HG02943 (cell line): ENCODE results near the gene FCGR3A.
"Not testable (repeated sequence)": the region's sequence is repeated elsewhere in the genome, so short reads cannot be mapped to it uniquely, and the experiment has no call there.

Experiments used
- ATAC-seq: cut with Tn5 transposase; IDR thresholded peaks from one replicate; pipeline ENCODE4 v1.9.1; 2021; ENCODE audit warnings: mild to moderate bottlenecking, low read depth, moderate library complexity; ENCODE audit not compliant: unreplicated experiment

Gene FCGR3A

GRCh38 chr1:161557506-161558450 lies 8.2 kb upstream of the FCGR3A start:
- ATAC-seq, result not testable (repeated sequence)

DNA sequence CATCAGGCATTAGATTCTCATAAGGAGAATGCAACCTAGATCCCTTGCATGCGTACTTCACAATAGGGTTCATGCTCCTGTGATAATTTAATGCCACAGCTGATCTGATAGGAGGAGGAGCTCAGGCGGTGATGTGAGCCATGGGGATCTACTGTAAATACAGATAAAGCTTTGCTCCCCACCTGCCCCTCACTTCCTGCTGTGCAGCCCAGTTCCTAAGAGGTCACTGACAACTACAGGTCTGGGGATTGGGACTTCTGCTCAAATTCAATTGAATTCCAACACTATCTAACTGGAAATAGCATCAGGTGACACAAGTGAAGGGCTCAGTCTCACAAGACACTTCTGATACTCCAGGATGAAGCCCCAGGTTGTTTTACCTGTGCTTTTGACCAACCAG lies 7.4 kb upstream of the FCGR3A start:
- ATAC-seq, result not testable (repeated sequence)

GRCh38 chr1:161556143-161556542 lies 6.5 kb upstream of the FCGR3A start:
- not testable (repeated sequence) for ATAC-seq

DNA sequence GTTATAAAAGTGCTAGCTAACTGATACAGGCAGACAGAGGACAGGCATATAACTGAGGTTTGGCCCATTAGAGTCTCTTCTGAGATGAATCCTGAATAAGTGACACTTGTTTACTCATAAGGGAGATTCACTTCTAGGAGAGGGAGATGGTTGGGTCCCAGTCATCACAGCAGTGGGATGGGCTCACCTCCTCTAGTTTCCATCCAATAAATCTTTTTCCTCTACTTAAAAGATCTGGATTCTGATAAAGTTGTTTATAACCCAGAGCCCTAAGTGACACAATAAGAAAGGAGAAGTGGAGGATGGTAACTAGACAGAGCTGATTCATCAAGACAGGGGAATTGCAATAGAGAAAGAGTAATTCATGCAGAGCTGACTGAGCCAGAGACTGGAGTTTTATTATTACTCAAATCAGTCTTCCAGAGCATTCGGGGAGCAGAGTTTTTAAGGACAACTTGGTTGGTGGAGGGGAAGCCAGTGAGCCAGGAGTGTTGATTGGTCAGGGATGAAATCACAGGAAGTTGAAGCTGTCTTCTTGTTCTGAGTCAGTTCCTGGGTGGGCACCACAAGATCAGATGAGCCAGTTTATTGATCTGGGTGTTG lies 5.3 kb upstream of the FCGR3A start:
- ATAC-seq, result not testable (repeated sequence)

DNA sequence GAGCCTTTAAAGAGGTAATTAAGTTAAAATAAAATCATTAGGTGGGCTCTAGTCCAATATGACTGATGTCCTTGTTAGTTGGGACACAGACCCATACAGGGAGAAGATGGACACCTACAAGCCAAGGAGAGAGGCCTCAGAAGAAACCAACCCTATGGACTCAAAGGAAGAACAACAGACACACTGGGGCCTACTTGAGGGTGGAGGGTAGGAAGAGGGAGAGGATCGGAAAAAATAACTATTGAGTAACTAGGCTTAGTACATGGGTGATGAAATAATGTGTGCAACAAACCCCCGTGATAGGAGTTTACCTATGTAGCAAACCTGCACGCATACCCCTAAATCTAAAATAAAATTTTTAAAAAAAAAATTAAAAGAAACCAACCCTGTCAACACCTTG lies 4.7 kb upstream of the FCGR3A start:
- not testable (repeated sequence) for ATAC-seq

DNA sequence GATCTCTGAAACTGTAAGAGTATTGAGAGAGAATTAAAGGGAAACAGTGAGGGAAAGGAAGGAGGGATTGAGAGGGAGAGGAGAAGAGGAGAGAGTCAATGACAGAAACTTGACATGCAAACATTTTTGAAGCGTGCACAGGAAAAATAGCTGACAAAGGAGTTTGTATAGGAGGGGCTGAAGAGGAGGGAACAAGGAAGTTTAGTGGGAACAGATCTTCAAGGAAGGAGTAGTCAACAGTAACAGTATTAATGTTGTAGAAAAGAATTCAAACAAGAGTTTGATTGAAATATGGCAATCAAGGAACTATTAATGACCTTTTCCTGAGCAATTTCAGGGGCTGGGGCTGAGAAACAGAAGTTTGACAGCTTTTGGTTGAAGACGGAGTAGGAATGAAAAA lies 4.0 kb upstream of the FCGR3A start:
- ATAC-seq, result not testable (repeated sequence)

GRCh38 chr1:161550942-161551341 lies 1.3 kb upstream of the FCGR3A start:
- not testable (repeated sequence) for ATAC-seq

DNA sequence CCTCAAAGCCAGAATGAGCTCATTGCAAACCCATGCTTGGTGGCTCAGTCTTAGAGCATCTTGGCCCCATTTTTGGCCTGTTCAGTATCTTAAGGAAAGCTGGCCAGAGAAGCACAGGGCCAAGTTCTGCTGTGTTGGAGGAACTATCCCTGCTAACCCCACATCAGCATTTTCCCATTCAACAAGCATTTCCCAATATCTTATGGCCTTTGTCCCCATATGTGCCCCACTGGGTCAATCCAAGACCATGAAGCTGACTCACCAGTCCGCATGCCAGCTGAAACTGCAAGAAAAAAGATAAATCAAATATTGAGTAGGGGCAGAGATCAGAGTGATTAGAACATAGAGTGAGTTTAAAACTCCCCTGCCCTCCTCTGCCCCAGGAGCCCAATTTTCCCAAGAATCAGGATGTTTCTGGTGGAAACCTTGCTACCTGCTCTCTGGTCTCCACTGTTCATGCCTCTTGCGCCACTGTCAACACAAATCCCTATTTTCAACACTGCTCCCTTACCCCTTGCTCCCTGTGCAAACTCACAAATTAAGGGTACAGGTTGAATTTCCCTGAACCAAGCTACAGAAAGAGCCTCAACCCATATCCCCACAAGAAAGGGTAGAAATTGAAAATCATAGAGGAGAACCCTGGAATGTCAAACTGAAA lies 740 bp downstream of the FCGR3A start:
- ATAC-seq, result not testable (repeated sequence)

- not testable (repeated sequence) for ATAC-seq
These were observed 1.4 kb downstream of the FCGR3A start for GRCh38 chr1:161547995-161548741.

GRCh38 chr1:161545005-161545731 lies 4.5 kb downstream of the FCGR3A start:
- ATAC-seq, result not testable (repeated sequence)

- ATAC-seq, result not testable (repeated sequence)
These were observed 6.5 kb downstream of the FCGR3A start for GRCh38 chr1:161543125-161543524.

- ATAC-seq, result not testable (repeated sequence)
These were observed 7.5 kb downstream of the FCGR3A start for GRCh38 chr1:161542091-161542559.

GRCh38 chr1:161540570-161540960 lies 9.1 kb downstream of the FCGR3A start:
- ATAC-seq, result peak; percentile 18

DNA sequence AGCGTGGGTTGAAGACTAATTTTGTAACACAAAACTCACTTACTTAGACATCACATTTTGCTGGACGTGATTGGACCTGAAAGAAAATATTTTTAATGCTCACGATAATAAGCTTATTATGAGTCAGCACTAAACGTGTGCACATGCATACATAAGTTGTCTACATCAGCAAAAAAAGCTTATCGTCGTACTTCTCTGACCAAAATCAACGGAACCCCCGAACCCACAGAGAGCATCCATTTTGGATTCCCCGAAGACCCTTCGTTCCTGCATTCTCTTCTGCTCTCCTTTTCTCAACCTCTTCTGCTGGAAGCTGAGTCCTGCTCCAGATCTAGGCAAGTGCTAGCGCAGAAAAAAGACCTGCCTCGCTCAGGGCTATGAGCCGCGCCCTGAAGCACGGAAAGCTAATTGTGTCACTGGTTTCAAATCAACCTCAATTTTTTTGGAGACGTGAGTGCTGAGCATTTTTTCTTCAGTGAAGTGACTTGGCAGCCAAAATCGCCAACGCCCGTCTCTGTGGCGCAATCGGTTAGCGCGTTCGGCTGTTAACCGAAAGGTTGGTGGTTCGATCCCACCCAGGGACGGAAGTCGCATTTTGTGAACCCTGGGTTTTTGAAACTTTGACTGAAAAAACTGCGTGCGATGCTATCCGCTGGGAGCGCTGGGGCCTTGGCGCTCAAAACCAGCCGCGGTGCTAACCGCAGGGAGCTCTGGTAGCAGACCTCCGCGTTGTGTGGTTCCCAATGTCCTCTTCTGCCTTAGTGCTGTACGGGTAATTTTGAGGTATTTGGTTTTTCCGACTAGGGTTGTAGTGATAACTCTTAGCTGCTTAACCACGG lies 9.7 kb downstream of the FCGR3A start:
- peak; percentile 54 for ATAC-seq

GRCh38 chr1:161538925-161539479 lies 10.6 kb downstream of the FCGR3A start:
- ATAC-seq, result not testable (repeated sequence)

GRCh38 chr1:161537068-161537669 lies 12.4 kb downstream of the FCGR3A start:
- not testable (repeated sequence) for ATAC-seq

DNA sequence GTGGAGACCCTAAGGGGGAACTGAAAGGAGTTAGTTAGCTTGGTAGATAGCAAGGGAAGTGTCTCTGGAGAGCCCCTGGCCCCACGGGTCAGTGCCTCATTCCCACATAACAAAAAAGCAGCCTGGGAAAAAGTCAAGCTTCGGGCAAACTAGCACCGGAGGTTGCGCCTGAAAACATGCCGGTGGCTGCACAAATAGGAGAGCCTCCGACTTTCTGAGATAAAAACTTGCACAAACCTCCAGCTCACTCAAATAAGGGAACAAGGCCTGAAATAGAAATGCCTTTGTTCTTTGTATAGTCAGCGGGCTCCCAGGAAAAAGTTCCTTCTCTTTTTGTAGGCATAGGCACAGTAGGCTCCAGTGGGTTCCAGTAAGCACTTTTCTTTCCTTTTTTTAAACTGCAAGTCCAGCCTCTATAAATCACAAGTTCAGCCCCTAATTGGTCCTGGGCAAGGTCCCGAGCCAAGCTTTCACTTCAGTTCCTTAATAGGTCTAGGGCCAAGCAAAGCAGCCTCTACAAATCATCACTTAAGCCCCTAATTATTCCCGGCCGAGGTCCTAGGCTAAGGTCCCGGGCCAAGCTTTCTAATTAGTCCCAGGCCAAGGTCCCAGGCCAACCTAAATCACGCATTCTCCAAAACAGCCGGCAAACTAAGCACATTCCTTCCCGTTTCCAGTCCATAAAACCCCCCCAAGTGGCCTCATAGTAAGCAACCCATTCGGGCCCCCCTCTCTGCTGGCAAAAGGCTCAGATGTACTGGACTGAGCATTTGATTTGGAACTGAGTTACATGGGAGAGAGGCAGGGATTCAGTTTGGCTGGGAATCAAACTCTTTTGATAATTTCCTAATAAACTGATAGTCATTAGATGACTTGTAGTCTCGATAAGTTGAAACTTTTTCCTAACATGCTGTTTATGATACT lies 16.7 kb downstream of the FCGR3A start:
- ATAC-seq, result not testable (repeated sequence)
